ENCODE measurements around the gene SCNN1B.

SCNN1B gene

GRCh38 chr16:23284584-23284983, 17.5 kb upstream of the SCNN1B start:
- no peak for DNase-seq (ENCODE audit: low read depth in 1 of 2, low spot score in 1 of 2)
- H3K27ac ChIP-seq (replicated peaks), result no peak overlapping the region
- no peak overlapping the region for H3K4me3 ChIP-seq (replicated peaks; ENCODE audit: insufficient read depth, low read length)
- peaks cover 1% of the 10 kb centered on the region for H3K27me3 ChIP-seq (ENCODE audit: insufficient read depth, poor library complexity, severe bottlenecking)
- TF ChIP-seq SPI1 (IDR thresholded peaks at IDR 0.05; ENCODE audit: borderline replicate concordance, low read depth) (no peak), POLR2AphosphoS5 (IDR thresholded peaks at IDR 0.05; ENCODE audit: low read depth) (no peak), GABPA (IDR thresholded peaks at IDR 0.05; ENCODE audit: low read depth) (no peak), REST (IDR thresholded peaks at IDR 0.05; ENCODE audit: insufficient replicate concordance, low read depth) (no peak)
- TF ChIP-seq, protein P1, sequence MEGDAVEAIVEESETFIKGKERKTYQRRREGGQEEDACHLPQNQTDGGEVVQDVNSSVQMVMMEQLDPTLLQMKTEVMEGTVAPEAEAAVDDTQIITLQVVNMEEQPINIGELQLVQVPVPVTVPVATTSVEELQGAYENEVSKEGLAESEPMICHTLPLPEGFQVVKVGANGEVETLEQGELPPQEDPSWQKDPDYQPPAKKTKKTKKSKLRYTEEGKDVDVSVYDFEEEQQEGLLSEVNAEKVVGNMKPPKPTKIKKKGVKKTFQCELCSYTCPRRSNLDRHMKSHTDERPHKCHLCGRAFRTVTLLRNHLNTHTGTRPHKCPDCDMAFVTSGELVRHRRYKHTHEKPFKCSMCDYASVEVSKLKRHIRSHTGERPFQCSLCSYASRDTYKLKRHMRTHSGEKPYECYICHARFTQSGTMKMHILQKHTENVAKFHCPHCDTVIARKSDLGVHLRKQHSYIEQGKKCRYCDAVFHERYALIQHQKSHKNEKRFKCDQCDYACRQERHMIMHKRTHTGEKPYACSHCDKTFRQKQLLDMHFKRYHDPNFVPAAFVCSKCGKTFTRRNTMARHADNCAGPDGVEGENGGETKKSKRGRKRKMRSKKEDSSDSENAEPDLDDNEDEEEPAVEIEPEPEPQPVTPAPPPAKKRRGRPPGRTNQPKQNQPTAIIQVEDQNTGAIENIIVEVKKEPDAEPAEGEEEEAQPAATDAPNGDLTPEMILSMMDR (IDR thresholded peaks at IDR 0.05; ENCODE audit: insufficient read depth, low read length), result no peak

- Histone ChIP-seq H3K27me3 (ENCODE audit: insufficient read depth, poor library complexity, severe bottlenecking) (no peaks in the 10 kb centered on the region), H3K27ac (replicated peaks) (no peak overlapping the region), H3K4me3 (replicated peaks; ENCODE audit: insufficient read depth, low read length) (no peak overlapping the region)
- no peak for DNase-seq (ENCODE audit: low read depth in 1 of 2, low spot score in 1 of 2)
- TF ChIP-seq POLR2AphosphoS5 (IDR thresholded peaks at IDR 0.05; ENCODE audit: low read depth), result no peak
Measured at GRCh38 chr16:23286131-23286532, 16.0 kb upstream of the SCNN1B start.

GRCh38 chr16:23288209-23288608, 13.9 kb upstream of the SCNN1B start:
- DNase-seq (ENCODE audit: low read depth in 1 of 2, low spot score in 1 of 2), result no peak
- no peak overlapping the region for H3K4me3 ChIP-seq (replicated peaks; ENCODE audit: insufficient read depth, low read length)
- no peaks in the 10 kb centered on the region for H3K27me3 ChIP-seq (ENCODE audit: insufficient read depth, poor library complexity, severe bottlenecking)
- TF ChIP-seq, protein P1 (IDR thresholded peaks at IDR 0.05; ENCODE audit: insufficient read depth, low read length), result no peak
- TF ChIP-seq SPI1 (IDR thresholded peaks at IDR 0.05; ENCODE audit: borderline replicate concordance, low read depth), result no peak
- no peak for TF ChIP-seq REST (IDR thresholded peaks at IDR 0.05; ENCODE audit: insufficient replicate concordance, low read depth)
- no peak for TF ChIP-seq GABPA (IDR thresholded peaks at IDR 0.05; ENCODE audit: low read depth)
- TF ChIP-seq POLR2AphosphoS5 (IDR thresholded peaks at IDR 0.05; ENCODE audit: low read depth), result no peak
- no peak overlapping the region for H3K27ac ChIP-seq (replicated peaks)

GRCh38 chr16:23288726-23289512, 13.2 kb upstream of the SCNN1B start:
- Histone ChIP-seq H3K4me3 (replicated peaks; ENCODE audit: insufficient read depth, low read length) (no peak overlapping the region), H3K27me3 (ENCODE audit: insufficient read depth, poor library complexity, severe bottlenecking) (no peaks in the 10 kb centered on the region), H3K27ac (replicated peaks) (no peak overlapping the region)
- TF ChIP-seq, protein P1 (IDR thresholded peaks at IDR 0.05; ENCODE audit: insufficient read depth, low read length), result no peak
- no peak for TF ChIP-seq POLR2AphosphoS5 (IDR thresholded peaks at IDR 0.05; ENCODE audit: low read depth)
- no peak for TF ChIP-seq SPI1 (IDR thresholded peaks at IDR 0.05; ENCODE audit: borderline replicate concordance, low read depth)
- no peak for TF ChIP-seq REST (IDR thresholded peaks at IDR 0.05; ENCODE audit: insufficient replicate concordance, low read depth)
- no peak for TF ChIP-seq GABPA (IDR thresholded peaks at IDR 0.05; ENCODE audit: low read depth)
- peak in 1 of 2 experiments; percentile 42 for DNase-seq (ENCODE audit: low read depth in 1 of 2, low spot score in 1 of 2)
